ENCODE data around the gene C21orf58.
"Not testable (repeated sequence)": the region's sequence is repeated elsewhere in the genome, so short reads cannot be mapped to it uniquely, and the experiment has no call there.

C21orf58 gene

GRCh38 chr21:46323710-46324389 is at the start of gene C21orf58, which contains the start of gene PCNT:
C21orf58 (minus strand) TSS chr21:46323870; CDS start chr21:46322738, 1,132 bp downstream.
PCNT (plus strand) TSS chr21:46324156; CDS start chr21:46324229, 73 bp downstream.
- peak; percentile 93 for DNase-seq

GRCh38 chr21:46372947-46373346 is 49.3 kb upstream of the C21orf58 start:
- not testable (repeated sequence) for DNase-seq

DNA sequence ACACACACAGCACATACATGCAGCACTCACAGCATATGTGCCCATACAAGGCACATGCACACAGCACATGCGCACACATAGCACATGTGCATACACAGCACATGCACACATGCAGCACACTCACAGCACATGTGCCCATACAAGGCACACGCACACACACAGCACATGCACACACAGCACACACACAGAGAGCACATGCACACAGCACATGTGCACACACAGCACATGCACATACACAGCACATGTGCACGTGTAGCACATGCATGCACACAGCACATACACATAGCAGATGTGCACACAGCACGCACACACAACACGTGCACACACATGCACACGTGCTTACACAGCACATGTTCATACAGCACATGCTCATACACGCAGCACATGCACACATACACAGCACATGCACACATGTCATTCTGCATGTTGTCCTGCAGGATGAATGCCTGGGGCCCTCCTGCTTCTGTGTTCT is 48.4 kb upstream of the C21orf58 start:
- DNase-seq: no peak

GRCh38 chr21:46371204-46372013 is 47.7 kb upstream of the C21orf58 start:
- DNase-seq: no peak

DNA sequence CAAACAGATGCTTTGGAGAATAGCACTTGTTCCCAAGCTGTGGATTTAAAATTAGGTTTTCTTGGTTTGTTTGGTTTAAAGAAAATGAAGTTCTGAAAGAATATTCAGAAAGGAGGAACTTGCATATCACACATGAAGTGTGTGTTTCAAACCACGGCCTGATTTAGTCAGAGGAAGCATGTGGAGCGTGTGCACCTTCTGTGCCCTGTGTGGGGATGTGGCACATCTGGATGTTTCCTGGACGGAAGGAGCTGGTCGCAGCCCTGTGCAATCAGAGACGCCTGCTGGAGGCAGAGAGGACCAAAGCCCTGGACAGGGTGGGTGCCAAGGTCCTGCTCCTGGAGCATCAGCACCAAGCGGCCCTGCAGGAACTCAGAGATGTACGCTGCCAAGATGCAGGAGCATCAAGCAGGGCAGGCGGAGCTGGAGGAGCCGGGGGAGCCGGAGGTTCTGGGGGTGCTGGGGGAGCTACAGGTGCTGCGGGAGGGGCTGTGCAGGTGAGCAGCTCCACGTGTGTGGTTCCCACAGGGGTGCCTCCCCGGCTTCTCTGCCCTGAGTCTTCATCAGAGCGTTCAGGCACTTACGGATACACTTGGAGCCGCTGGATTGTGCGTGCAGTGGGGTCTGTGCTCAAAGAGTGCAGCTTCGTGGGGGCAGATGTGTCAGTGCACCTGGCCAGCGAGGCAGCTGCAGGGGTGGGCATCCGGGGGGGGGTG is 46.0 kb upstream of the C21orf58 start:
- no peak for DNase-seq

DNA sequence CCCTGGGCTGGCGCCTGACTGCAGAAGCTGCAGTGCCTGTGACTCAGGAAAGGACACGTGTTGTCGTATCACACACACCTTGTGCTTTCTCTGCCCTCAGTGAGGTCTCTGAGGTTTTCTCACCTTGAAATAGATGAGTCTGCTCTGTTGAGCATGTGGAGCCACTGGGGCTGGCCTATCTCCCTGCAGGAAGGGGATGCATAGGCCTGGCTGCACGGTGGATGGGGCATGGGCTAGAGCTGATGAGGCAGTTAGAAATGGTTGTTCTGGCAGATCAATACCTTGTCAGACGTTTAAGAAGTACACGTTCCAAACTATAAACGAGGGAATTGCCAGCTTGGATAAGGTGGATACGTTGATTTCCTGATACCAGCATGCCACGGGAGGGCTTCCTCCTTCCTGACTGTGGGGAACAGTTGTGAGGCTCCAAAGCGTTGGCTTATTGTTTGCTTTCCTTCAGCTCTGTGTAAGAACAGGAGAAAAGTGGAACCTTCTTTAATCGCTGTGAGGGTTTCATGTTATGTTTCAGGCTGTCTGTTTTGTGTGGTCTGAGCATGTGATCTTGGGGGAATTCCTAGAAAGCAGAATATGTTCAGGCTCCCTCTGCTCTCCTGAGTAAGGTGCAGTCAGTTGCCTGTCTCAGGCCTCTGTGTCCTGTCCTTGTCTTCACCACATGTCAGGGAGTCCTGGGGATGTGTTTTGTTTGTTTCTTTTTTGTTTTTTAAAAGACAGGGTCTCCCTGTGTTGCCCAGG is 45.0 kb upstream of the C21orf58 start:
- no peak for DNase-seq

DNA sequence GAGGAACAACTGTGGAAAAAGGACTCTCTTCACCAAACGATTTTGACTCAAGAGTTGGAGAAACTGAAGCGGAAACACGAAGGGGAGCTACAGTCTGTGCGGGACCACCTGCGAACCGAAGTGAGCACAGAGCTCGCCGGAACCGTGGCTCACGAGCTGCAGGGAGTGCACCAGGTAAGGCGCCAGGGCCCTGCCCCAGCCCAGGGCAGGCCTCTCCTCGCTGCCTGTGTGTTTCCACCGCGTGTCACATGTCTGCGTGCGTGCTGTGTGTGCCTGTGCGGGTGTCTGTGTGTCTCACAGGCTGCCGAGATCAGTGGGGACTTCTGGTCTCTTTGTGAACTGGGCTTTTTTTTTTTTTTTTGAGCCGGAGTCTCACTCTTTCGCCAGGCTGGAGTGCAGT is 43.3 kb upstream of the C21orf58 start:
- no peak for DNase-seq

DNA sequence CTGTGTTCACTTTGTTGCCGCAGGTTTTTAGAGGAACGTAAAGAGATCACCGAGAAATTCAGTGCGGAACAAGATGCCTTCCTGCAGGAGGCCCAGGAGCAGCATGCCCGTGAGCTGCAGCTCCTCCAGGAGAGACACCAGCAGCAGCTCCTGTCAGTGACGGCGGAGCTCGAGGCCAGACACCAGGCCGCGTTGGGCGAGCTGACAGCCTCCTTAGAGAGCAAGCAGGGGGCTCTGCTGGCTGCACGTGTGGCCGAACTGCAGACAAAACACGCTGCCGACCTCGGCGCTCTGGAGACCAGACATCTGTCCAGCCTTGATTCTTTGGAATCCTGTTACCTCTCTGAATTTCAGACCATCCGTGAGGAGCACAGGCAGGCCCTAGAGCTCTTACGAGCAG is 42.9 kb upstream of the C21orf58 start:
- DNase-seq: no peak

GRCh38 chr21:46366091-46366490 is 42.4 kb upstream of the C21orf58 start:
- no peak for DNase-seq

- DNase-seq: no peak
These were observed 40.0 kb upstream of the C21orf58 start for GRCh38 chr21:46363698-46364097.

DNA sequence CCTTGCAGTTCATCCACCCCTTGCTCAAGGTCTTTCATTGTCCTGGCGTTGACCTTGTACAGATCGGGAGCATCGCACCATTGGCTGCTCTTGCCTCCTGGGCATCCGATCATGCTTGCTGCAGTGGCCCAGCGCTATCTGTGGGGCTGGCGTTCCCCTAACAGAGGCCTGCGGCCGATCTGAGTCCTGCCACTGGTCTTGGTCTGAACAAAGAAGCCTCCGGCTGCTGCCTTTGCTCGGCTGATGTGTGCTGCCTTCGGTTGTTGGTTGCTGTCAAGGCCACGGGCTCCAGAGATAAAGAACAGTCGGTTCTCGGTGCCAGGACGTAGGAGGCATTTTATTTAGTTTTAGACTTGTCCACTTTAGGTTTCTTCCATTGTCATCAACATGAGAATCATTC is 39.3 kb upstream of the C21orf58 start:
- no peak for DNase-seq

GRCh38 chr21:46361935-46362334 is 38.3 kb upstream of the C21orf58 start:
- DNase-seq: no peak

DNA sequence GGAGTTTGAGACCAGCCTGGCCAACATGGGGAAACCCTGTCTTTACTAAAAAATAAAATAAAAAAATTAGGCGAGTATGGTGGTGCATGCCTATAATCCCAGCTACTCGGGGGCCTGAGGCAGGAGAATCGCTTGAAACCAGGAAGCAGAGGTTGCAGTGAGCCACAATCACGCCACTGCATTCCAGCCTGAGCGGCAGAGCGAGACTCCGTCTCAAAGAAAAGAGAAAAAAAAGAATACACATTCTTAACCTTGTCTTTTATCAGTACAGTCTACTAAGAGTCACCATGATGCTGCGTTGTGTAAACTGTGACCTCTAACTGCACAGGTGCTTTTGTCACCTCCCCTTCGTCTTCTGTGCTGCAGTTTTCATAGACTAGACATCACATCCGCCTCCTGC is 37.5 kb upstream of the C21orf58 start:
- no peak for DNase-seq

- no peak for DNase-seq
These were observed 34.2 kb upstream of the C21orf58 start for GRCh38 chr21:46357684-46358425.

DNA sequence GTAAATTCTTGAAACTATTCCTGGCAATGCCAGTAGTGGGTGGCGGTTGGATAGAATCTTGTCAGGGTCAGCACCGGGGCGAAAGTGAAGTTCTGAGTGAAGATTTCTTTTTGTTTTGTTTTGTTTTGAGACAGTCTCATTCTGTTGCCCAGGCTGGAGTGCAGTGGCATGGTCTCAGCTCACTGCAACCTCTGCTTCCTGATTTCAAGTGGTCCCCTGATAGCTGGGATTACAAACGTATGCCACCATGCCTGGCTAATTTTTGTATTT is 33.6 kb upstream of the C21orf58 start:
- no peak for DNase-seq

- no peak for DNase-seq
These were observed 33.0 kb upstream of the C21orf58 start for GRCh38 chr21:46356494-46357334.

GRCh38 chr21:46356005-46356338 is 32.3 kb upstream of the C21orf58 start:
- DNase-seq: no peak

DNA sequence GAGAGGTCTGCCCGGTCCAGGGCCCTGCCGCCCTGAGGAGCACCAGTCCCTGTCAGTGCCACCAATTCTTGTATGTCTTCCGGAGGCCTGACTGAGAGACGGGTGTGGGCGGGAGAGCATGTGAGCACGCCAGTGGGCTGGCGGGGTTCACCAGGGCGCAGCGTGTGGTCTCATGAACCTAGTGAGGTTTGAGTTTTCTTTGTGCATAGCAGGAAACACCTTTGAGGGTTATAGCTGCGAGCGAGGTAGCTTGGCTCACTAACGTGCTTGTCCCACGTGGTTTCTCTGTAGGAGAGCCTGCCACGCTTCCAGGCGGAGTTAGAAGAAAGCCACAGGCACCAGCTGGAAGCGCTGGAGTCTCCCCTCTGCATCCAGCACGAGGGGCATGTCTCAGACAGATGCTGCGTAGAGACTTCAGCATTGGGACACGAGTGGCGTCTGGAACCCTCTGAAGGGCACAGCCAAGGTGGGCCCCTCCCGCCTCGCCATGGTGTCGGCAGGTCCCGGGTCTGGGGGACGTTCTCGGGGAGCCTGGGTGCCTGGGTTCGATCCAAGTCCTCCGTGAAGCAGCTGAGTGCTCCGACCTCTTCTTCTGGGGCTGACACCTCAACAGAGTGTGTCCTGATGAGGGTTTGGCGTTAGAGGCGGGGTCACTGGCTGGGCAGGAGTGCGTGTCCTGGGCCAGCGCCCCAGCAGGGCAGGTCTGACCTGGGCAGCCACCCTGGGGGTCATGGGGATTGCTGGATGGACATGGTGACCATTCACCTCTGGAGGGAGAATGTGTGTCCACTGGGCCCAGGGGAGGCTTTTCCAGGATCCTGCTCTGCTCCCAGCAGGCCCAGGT is 31.7 kb upstream of the C21orf58 start:
- DNase-seq: no peak

DNA sequence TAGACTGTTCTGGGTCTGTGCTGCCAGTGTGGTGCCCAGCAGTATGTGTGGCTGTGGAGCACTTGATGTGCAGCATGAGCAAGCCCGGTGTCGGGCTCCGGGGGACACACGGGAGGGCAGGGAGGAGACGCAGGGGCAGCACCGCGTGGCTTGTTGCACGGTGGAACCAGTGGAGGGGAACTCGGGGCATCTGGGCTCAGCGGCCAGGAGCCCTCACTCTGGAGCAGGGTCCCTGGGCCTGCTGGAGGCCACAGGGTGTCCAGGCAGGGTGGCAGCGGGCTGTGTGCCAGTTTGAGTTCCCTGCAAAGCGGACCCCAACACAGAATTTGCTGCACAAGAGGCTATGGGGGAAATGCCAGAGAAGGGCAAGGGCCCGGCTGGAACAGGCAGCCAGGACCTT is 30.8 kb upstream of the C21orf58 start:
- no peak for DNase-seq

DNA sequence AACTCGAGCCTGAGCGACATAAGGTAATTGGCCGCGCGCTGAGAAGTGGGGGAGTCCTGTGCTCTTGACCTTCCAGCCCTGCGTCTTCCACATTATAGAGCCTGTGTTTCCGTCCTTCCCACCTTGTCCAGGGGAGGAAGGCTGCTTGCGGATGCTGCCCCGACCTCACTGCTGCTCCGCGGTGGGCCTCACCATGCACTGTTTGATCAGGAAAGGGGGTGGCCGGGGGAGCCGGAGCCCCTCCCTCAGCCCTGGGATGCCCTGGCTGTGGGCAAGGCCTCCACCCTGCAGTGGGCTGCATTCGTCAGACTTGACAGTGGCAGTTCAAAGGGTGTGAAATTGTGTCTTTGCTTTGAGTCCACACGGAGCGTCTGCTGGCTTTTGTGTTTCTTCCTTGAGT is 30.4 kb upstream of the C21orf58 start:
- DNase-seq: no peak

GRCh38 chr21:46352913-46353312 is 29.2 kb upstream of the C21orf58 start:
- no peak for DNase-seq

All from NCI-H2227 treated with DMSO at 0.1 percent for 48 hours (cell line).